GM10266 (cell line): ENCODE measurements around the gene GCKR.

Experiments used
- DNase-seq: peaks from one replicate; pipeline ENCODE4 v3.0.0; 2012; ENCODE audit errors: extremely low spot score
- CTCF ChIP-seq: IDR thresholded peaks from 2 replicates; pipeline ENCODE4 v1.5.1; 2012; ENCODE audit warnings: mild to moderate bottlenecking, low read depth; ENCODE audit not compliant: control insufficient read depth, insufficient read depth; ENCODE audit errors: missing control alignments

The GCKR gene

GRCh38 chr2:27496357-27497287 is at the start of gene GCKR:
Gene GCKR (plus strand): TSS chr2:27496839. CDS start chr2:27496905, 66 bp downstream.
- TF ChIP-seq CTCF = no peak
- no peak for DNase-seq

GRCh38 chr2:27448381-27448780 is 48.3 kb upstream of the GCKR start:
- no peak for DNase-seq
- TF ChIP-seq CTCF = no peak

- TF ChIP-seq CTCF = no peak
- no peak for DNase-seq
These were observed 45.5 kb upstream of the GCKR start for GRCh38 chr2:27451095-27451494.

- no peak for TF ChIP-seq CTCF
- DNase-seq = no peak
These were observed 42.7 kb upstream of the GCKR start for GRCh38 chr2:27453968-27454367.

GRCh38 chr2:27461118-27461517 is 35.5 kb upstream of the GCKR start:
- DNase-seq = no peak
- no peak for TF ChIP-seq CTCF

- DNase-seq = no peak
- no peak for TF ChIP-seq CTCF
These were observed 32.2 kb upstream of the GCKR start for GRCh38 chr2:27464443-27464842.

GRCh38 chr2:27471961-27472360 is 24.7 kb upstream of the GCKR start:
- no peak for DNase-seq
- no peak for TF ChIP-seq CTCF
